Esophagus squamous epithelium (tissue), 4 donors: ENCODE data around the gene UNC5C.

ENCODE experiments used
- POLR2A ChIP-seq, 4 donors: fragments of 450-650 bp; IDR thresholded peaks; one replicate each; pipeline ENCODE4 v1.6.1; 2017; ENCODE audit warnings: antibody characterized with exemption in 4 of 4, mild to moderate bottlenecking in 4 of 4, moderate library complexity in 3 of 4
- TF ChIP-seq, protein P1 (sequence below), 6 experiments: fragments of 450-650 bp in 4 of 6; fragments of 200-600 bp in 2 of 6; sonication (generic) in 2 of 6; IDR thresholded peaks; one replicate each; pipeline ENCODE4 v1.5.1; 2016 to 2019; ENCODE audit warnings: antibody characterized with exemption in 6 of 6, mild to moderate bottlenecking in 4 of 6, moderate library complexity in 4 of 6

DNA sequence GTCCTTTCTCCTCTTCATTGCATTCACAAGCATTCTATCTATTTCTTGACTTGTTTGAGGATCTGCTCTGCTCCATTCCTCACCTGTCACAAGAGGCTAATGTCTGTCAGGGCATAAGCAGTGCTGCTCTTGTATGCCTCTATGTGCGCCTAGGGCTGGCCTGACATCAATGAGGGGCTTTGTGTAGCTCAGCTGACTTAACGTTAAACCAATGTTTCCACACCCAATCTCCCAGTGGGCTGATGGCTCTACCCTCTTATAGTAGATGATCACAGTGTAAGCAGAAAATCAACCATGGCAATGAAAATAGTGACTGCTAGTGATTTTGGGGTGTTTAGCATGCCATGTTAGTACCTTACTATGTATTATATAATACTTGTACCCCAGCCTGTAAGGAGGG, 139.0 kb downstream of the UNC5C start:
- TF ChIP-seq, protein P1, sequence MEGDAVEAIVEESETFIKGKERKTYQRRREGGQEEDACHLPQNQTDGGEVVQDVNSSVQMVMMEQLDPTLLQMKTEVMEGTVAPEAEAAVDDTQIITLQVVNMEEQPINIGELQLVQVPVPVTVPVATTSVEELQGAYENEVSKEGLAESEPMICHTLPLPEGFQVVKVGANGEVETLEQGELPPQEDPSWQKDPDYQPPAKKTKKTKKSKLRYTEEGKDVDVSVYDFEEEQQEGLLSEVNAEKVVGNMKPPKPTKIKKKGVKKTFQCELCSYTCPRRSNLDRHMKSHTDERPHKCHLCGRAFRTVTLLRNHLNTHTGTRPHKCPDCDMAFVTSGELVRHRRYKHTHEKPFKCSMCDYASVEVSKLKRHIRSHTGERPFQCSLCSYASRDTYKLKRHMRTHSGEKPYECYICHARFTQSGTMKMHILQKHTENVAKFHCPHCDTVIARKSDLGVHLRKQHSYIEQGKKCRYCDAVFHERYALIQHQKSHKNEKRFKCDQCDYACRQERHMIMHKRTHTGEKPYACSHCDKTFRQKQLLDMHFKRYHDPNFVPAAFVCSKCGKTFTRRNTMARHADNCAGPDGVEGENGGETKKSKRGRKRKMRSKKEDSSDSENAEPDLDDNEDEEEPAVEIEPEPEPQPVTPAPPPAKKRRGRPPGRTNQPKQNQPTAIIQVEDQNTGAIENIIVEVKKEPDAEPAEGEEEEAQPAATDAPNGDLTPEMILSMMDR (IDR thresholded peaks at IDR 0.05), result no peak
- TF ChIP-seq POLR2A (IDR thresholded peaks at IDR 0.05), result no peak
